Neural cell (in vitro differentiated cells): ENCODE results near the gene MAP1LC3B. TPM values are rescaled to one million over a fixed set of nuclear protein-coding genes. Genes with fewer than 3 reads are reported as not detected.

ENCODE experiments used
- H2AFZ ChIP-seq: fragments of 200-600, 300-800 bp; sonication (generic), shearing (Covaris generic); 2 replicates; pipeline ENCODE4 v1.6.0; 2014; ENCODE audit warnings: low read depth, mild to moderate bottlenecking, antibody characterized with exemption, low read length, moderate library complexity
- H3F3A ChIP-seq: fragments of 200-600 bp; shearing (Covaris generic); 2 replicates; pipeline ENCODE4 v1.6.1; 2016; ENCODE audit warnings: mild to moderate bottlenecking, moderate library complexity, mixed read lengths, antibody characterized with exemption, low read length; ENCODE audit not compliant: insufficient read depth, poor library complexity, severe bottlenecking
- H3K27ac ChIP-seq: fragments of 200-600, 300-800 bp; sonication (generic), shearing (Covaris generic); 2 replicates; pipeline ENCODE4 v1.5.1; 2014; ENCODE audit warnings: mild to moderate bottlenecking, low read length, moderate library complexity
- H3K27me3 ChIP-seq: fragments of 300-800, 200-600 bp; sonication (generic), shearing (Covaris generic); 2 replicates; pipeline ENCODE4 v1.6.0; 2014; ENCODE audit warnings: mild to moderate bottlenecking, low read depth, low read length, moderate library complexity; ENCODE audit not compliant: insufficient read depth
- H3K36me3 ChIP-seq: fragments of 300-800, 200-600 bp; sonication (generic), shearing (Covaris generic); 2 replicates; pipeline ENCODE4 v1.5.1; 2014; ENCODE audit warnings: mild to moderate bottlenecking, antibody characterized with exemption, low read length, moderate library complexity; ENCODE audit not compliant: insufficient read depth
- H3K4me2 ChIP-seq: fragments of 300-800, 200-600 bp; sonication (generic), shearing (Covaris generic); 2 replicates; pipeline ENCODE4 v1.6.0; 2014; ENCODE audit warnings: mild to moderate bottlenecking, low read length
- H3K4me3 ChIP-seq: fragments of 300-800, 200-600 bp; sonication (generic), shearing (Covaris generic); 2 replicates; pipeline ENCODE4 v1.5.1; 2014; ENCODE audit warnings: mild to moderate bottlenecking, low read length, moderate library complexity
- H3K79me2 ChIP-seq: fragments of 200-600 bp; shearing (Covaris generic); replicated peaks from 2 replicates; pipeline ENCODE4 v1.6.0; 2014; ENCODE audit warnings: mild to moderate bottlenecking, low read length, moderate library complexity; ENCODE audit not compliant: insufficient read depth
- H3K9ac ChIP-seq: fragments of 300-800, 200-600 bp; sonication (generic), shearing (Covaris generic); 2 replicates; pipeline ENCODE4 v1.6.1; 2016; ENCODE audit warnings: mild to moderate bottlenecking, low read length, mixed read lengths
- H3K9me2 ChIP-seq: fragments of 200-600 bp; shearing (Covaris generic); 2 replicates; pipeline ENCODE4 v1.6.1; 2016; ENCODE audit warnings: mild to moderate bottlenecking, low read length, mixed read lengths; ENCODE audit not compliant: insufficient read depth
- H3K9me3 ChIP-seq: fragments of 200-600, 300-800 bp; sonication (generic), shearing (Covaris generic); 2 replicates; pipeline ENCODE4 v1.6.1; 2016; ENCODE audit warnings: mild to moderate bottlenecking, mixed run types, low read length, moderate library complexity, mixed read lengths
- H4K20me1 ChIP-seq: fragments of 200-600 bp; shearing (Covaris generic); 2 replicates; pipeline ENCODE4 v1.6.1; 2016; ENCODE audit warnings: mild to moderate bottlenecking, mixed run types; ENCODE audit not compliant: insufficient read depth
- EP300 ChIP-seq: fragments of 450-650 bp; conservative IDR thresholded peaks from 2 replicates; pipeline ENCODE4 v1.6.1; 2014; ENCODE audit warnings: antibody characterized with exemption, mild to moderate bottlenecking, moderate library complexity; ENCODE audit not compliant: poor library complexity, severe bottlenecking
- EZH2 ChIP-seq: fragments of 200-600, 300-800 bp; shearing (Covaris generic), sonication (generic); IDR thresholded peaks from 2 replicates; pipeline ENCODE4 v1.6.1; 2014; ENCODE audit warnings: antibody characterized with exemption, low read length, borderline replicate concordance, mild to moderate bottlenecking; ENCODE audit not compliant: insufficient read depth, poor library complexity, severe bottlenecking
- MXI1 ChIP-seq: fragments of 450-650 bp; conservative IDR thresholded peaks from 2 replicates; pipeline ENCODE4 v1.6.1; 2014; ENCODE audit warnings: antibody characterized with exemption, mild to moderate bottlenecking; ENCODE audit not compliant: poor library complexity, severe bottlenecking
- POLR2AphosphoS5 ChIP-seq: IDR thresholded peaks from 2 replicates; pipeline ENCODE4 v1.6.1; 2012
- RAD21 ChIP-seq: fragments of 450-650 bp; conservative IDR thresholded peaks from 2 replicates; pipeline ENCODE4 v1.6.1; 2014; ENCODE audit warnings: antibody characterized with exemption, mild to moderate bottlenecking, moderate library complexity
- SMC3 ChIP-seq: fragments of 450-650 bp; conservative IDR thresholded peaks from 2 replicates; pipeline ENCODE4 v1.6.1; 2014; ENCODE audit warnings: antibody characterized with exemption, mild to moderate bottlenecking, moderate library complexity; ENCODE audit not compliant: poor library complexity
- TAF1 ChIP-seq: IDR thresholded peaks from 2 replicates; pipeline ENCODE4 v1.6.1; 2012; ENCODE audit warnings: low read depth
- polyA plus RNA-seq: library from polyadenylated mRNA; depleted of rRNA; stranded (reverse); fragments of >200 nt; gene quantifications from 2 replicates; pipeline ENCODE4 v1.2.3, GENCODE V29; 2014
- TF ChIP-seq, protein P1 (sequence below): fragments of 450-650 bp; IDR thresholded peaks from 2 replicates; pipeline ENCODE4 v1.5.1; 2014; ENCODE audit warnings: antibody characterized with exemption, mild to moderate bottlenecking, moderate library complexity; ENCODE audit not compliant: poor library complexity, severe bottlenecking
- TF ChIP-seq, protein P2 (sequence below): IDR thresholded peaks from 2 replicates; pipeline ENCODE4 v1.6.1; 2012; ENCODE audit warnings: borderline replicate concordance

MAP1LC3B gene
- polyA plus RNA-seq, 1 donor from 2014 or later: 73.1 TPM

DNA sequence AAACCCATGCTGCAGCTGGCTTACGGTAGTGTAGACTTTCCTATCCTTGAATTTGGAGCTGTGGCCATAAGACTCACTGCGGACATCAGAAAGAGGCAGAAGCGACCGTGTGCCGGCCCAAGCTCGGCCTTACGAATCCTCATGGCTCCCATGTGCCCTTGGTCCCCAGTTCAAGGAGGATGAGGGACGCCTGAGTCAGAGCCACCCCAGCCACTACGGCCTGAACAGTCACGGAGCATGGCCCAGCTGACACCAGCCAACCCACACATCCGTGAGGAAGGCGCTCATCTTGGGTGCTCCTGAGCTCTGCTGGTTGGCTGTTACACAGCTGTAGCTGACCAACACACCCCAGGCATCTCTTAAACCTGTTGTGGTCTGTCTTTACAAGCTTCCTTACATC is 56.7 kb downstream of the MAP1LC3B start:
- Histone ChIP-seq H2AFZ (no peak overlapping the region), H3K36me3 (peaks cover 3% of the 10 kb centered on the region), H3K9ac (no peak overlapping the region), H3K27me3 (no peaks in the 10 kb centered on the region), H3K9me2 (no peaks in the 10 kb centered on the region), H4K20me1 (peaks cover 3% of the 10 kb centered on the region), H3K4me3 (no peak overlapping the region), H3K79me2 (peaks cover 3% of the 10 kb centered on the region), H3F3A (no peaks in the 10 kb centered on the region), H3K9me3 (peaks cover 5% of the 10 kb centered on the region), H3K4me2 (no peak overlapping the region), H3K27ac (no peak overlapping the region)
- TF ChIP-seq EP300: no peak
- TF ChIP-seq MXI1: no peak
- no peak for TF ChIP-seq SMC3
- no peak for TF ChIP-seq RAD21
- TF ChIP-seq, protein P1, sequence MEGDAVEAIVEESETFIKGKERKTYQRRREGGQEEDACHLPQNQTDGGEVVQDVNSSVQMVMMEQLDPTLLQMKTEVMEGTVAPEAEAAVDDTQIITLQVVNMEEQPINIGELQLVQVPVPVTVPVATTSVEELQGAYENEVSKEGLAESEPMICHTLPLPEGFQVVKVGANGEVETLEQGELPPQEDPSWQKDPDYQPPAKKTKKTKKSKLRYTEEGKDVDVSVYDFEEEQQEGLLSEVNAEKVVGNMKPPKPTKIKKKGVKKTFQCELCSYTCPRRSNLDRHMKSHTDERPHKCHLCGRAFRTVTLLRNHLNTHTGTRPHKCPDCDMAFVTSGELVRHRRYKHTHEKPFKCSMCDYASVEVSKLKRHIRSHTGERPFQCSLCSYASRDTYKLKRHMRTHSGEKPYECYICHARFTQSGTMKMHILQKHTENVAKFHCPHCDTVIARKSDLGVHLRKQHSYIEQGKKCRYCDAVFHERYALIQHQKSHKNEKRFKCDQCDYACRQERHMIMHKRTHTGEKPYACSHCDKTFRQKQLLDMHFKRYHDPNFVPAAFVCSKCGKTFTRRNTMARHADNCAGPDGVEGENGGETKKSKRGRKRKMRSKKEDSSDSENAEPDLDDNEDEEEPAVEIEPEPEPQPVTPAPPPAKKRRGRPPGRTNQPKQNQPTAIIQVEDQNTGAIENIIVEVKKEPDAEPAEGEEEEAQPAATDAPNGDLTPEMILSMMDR: no peak
- TF ChIP-seq POLR2AphosphoS5: no peak
- TF ChIP-seq TAF1: no peak
- TF ChIP-seq, protein P2, sequence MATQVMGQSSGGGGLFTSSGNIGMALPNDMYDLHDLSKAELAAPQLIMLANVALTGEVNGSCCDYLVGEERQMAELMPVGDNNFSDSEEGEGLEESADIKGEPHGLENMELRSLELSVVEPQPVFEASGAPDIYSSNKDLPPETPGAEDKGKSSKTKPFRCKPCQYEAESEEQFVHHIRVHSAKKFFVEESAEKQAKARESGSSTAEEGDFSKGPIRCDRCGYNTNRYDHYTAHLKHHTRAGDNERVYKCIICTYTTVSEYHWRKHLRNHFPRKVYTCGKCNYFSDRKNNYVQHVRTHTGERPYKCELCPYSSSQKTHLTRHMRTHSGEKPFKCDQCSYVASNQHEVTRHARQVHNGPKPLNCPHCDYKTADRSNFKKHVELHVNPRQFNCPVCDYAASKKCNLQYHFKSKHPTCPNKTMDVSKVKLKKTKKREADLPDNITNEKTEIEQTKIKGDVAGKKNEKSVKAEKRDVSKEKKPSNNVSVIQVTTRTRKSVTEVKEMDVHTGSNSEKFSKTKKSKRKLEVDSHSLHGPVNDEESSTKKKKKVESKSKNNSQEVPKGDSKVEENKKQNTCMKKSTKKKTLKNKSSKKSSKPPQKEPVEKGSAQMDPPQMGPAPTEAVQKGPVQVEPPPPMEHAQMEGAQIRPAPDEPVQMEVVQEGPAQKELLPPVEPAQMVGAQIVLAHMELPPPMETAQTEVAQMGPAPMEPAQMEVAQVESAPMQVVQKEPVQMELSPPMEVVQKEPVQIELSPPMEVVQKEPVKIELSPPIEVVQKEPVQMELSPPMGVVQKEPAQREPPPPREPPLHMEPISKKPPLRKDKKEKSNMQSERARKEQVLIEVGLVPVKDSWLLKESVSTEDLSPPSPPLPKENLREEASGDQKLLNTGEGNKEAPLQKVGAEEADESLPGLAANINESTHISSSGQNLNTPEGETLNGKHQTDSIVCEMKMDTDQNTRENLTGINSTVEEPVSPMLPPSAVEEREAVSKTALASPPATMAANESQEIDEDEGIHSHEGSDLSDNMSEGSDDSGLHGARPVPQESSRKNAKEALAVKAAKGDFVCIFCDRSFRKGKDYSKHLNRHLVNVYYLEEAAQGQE: no peak
- no peak for TF ChIP-seq EZH2

DNA sequence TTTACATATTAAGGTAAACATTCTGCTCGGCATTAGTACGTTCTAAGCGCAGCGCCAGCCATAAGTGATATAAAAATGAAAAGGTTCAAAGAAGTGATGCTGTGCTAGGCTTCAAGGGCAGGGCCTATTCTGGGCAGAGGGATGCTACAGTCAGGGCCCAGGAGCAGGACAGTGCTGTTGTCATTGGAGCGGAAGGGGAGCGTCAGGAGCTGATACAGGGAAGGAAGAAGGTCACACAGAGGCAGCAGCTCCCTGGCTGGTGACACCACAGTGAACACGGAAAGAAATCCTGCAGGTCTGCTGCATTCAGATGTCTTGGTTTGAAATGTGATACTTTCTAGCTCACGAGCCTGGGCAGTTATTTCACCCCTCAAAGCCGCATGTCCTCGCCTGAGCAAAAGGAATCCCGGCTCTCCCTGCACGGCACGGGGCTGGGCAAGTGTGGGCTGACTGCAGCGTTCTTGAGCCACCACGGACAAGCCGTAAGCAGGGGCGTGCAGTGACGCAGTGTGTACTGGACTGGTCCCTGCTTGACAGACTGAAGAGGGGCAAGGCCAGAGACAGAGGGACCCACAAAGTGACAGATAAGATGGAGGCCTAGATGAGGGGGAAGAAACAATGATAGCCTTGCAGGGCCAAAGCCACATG is 59.6 kb downstream of the MAP1LC3B start:
- Histone ChIP-seq H3K9ac (no peak overlapping the region), H3F3A (no peaks in the 10 kb centered on the region), H3K4me2 (no peak overlapping the region), H3K79me2 (peaks cover 3% of the 10 kb centered on the region), H3K36me3 (no peaks in the 10 kb centered on the region), H3K9me2 (no peaks in the 10 kb centered on the region), H4K20me1 (peaks cover 4% of the 10 kb centered on the region), H2AFZ (no peak overlapping the region), H3K4me3 (no peak overlapping the region), H3K9me3 (no peaks in the 10 kb centered on the region), H3K27me3 (no peaks in the 10 kb centered on the region), H3K27ac (no peak overlapping the region)
- TF ChIP-seq RAD21 (no peak), EZH2 (no peak), EP300 (no peak), MXI1 (no peak), POLR2AphosphoS5 (no peak), SMC3 (no peak), TAF1 (no peak)
- TF ChIP-seq, protein P1: no peak
